A673 (cell line): ENCODE measurements around the gene CCDC85B. TPM values are rescaled to one million over a fixed set of nuclear protein-coding genes. Genes with fewer than 3 reads are reported as not detected.

Experiments
- BruUV-seq: library from RNA; stranded (reverse); fragments of 400-500 nt; replicated peaks from 2 replicates; lab custom pipeline; 2021; lab: Mats Ljungman, UMichigan
- CTCF ChIA-PET: fragments of 300-600 bp; sonication (Branson Sonifier 250); formaldehyde crosslinking; loops from one replicate; lab custom pipeline; 2022; ENCODE audit warnings: antibody characterized with exemption; lab: Charles Lee
- POLR2A ChIA-PET: fragments of 300-600 bp; sonication (Branson Sonifier 250); formaldehyde crosslinking; loops from one replicate; lab custom pipeline; 2022; ENCODE audit warnings: antibody characterized with exemption; ENCODE audit not compliant: low non-redundant PET; lab: Charles Lee
- DNase-seq: peaks from one replicate; pipeline ENCODE4 v3.0.0-alpha.2; 2015; ENCODE audit warnings: low spot score
- H3K27ac ChIP-seq: fragments of 200-600 bp; sonication (generic); 2 replicates; pipeline ENCODE4 v1.5.1; 2016; ENCODE audit warnings: mixed run types, low read depth, mild to moderate bottlenecking, mixed read lengths, antibody characterized with exemption, low read length; ENCODE audit not compliant: poor library complexity, severe bottlenecking
- H3K27me3 ChIP-seq: fragments of 200-600 bp; sonication (generic); replicated peaks from 2 replicates; pipeline ENCODE4 v1.6.1; 2017; ENCODE audit warnings: mixed run types, low read depth, mild to moderate bottlenecking, mixed read lengths, antibody characterized with exemption, low read length; ENCODE audit not compliant: insufficient read depth, poor library complexity
- H3K36me3 ChIP-seq: fragments of 200-600 bp; sonication (generic); 2 replicates; pipeline ENCODE4 v1.6.1; 2016; ENCODE audit warnings: mixed run types, mild to moderate bottlenecking, mixed read lengths, antibody characterized with exemption, low read length; ENCODE audit not compliant: insufficient read depth, poor library complexity, severe bottlenecking
- H3K4me1 ChIP-seq: fragments of 200-600 bp; sonication (generic); 2 replicates; pipeline ENCODE4 v1.6.1; 2017; ENCODE audit warnings: mixed run types, mild to moderate bottlenecking, mixed read lengths, antibody characterized with exemption, low read length; ENCODE audit not compliant: insufficient read depth, poor library complexity, severe bottlenecking
- H3K4me3 ChIP-seq: fragments of 200-600 bp; sonication (generic); 2 replicates; pipeline ENCODE4 v1.5.1; 2016; ENCODE audit warnings: low read depth, mixed run types, mild to moderate bottlenecking, mixed read lengths, low read length; ENCODE audit not compliant: poor library complexity, severe bottlenecking
- H3K9me3 ChIP-seq: fragments of 200-600 bp; sonication (generic); 2 replicates; pipeline ENCODE4 v1.6.1; 2016; ENCODE audit warnings: mixed run types, low read depth, mild to moderate bottlenecking, mixed read lengths, antibody characterized with exemption, low read length; ENCODE audit not compliant: poor library complexity, severe bottlenecking
- CTCF ChIP-seq: fragments of 300-800, 200-600 bp; sonication (generic); conservative IDR thresholded peaks from 2 replicates; pipeline ENCODE4 v1.5.1; 2017; ENCODE audit warnings: low read depth, mild to moderate bottlenecking, antibody characterized with exemption, low read length, moderate library complexity, mixed read lengths
- EZH2 ChIP-seq: fragments of 200-600 bp; sonication (generic); IDR thresholded peaks from 2 replicates; pipeline ENCODE4 v1.6.1; 2017; ENCODE audit warnings: borderline replicate concordance, low read depth, mild to moderate bottlenecking, mixed read lengths, antibody characterized with exemption, low read length; ENCODE audit not compliant: poor library complexity, severe bottlenecking
- intact Hi-C: fragments of 100-400 bp; cut with micrococcal nuclease; formaldehyde crosslinking; loops from one replicate; pipeline ENCODE4 v1.10.0; 2022; ENCODE audit not compliant: unreplicated experiment
- total RNA-seq: library from RNA; stranded (reverse); gene quantifications from 2 replicates; pipeline ENCODE4 v1.2.3, GENCODE V29; 2021

The CCDC85B gene
- total RNA-seq, 1 experiment from 2014 or later: 32.3 TPM

- peak overlapping the region; percentile 87 for H3K4me3 ChIP-seq
- H3K9me3 ChIP-seq: no peaks in the 10 kb centered on the region
- DNase-seq: no peak
- intact Hi-C loops: no loop called here
- H3K36me3 ChIP-seq: no peaks in the 10 kb centered on the region
- ChIA-PET CTCF (interaction anchor here (1.1 kb wide), 1 partner anchor 33 kb away, joined by 3 read pairs; no protein-coding TSS in a partner anchor), POLR2A (interaction anchor here (0.6 to 0.7 kb wide), 3 partner anchors 14 to 229 kb away, joined by 3 to 21 read pairs (median 3); no protein-coding TSS in a partner anchor)
- no TSS peak for BruUV-seq
- no peaks in the 10 kb centered on the region for H3K27me3 ChIP-seq
- H3K27ac ChIP-seq: peak overlapping the region; percentile 88
- TF ChIP-seq CTCF: no peak
- TF ChIP-seq EZH2: no peak
- peaks cover 38% of the 10 kb centered on the region for H3K4me1 ChIP-seq
These were observed 2.3 kb downstream of the CCDC85B start for GRCh38 chr11:65892661-65893317.

GRCh38 chr11:65894034-65894591 lies 3.6 kb downstream of the CCDC85B start:
- ChIA-PET POLR2A (no interaction called here), CTCF (no interaction called here)
- H3K36me3 ChIP-seq: no peaks in the 10 kb centered on the region
- no peak overlapping the region for H3K27ac ChIP-seq
- H3K4me3 ChIP-seq: no peak overlapping the region
- intact Hi-C loops: no loop called here
- BruUV-seq: no TSS peak
- no peaks in the 10 kb centered on the region for H3K27me3 ChIP-seq
- no peaks in the 10 kb centered on the region for H3K9me3 ChIP-seq
- no peak for DNase-seq
- peaks cover 39% of the 10 kb centered on the region for H3K4me1 ChIP-seq
- TF ChIP-seq CTCF: no peak
- no peak for TF ChIP-seq EZH2

- no peaks in the 10 kb centered on the region for H3K36me3 ChIP-seq
- intact Hi-C loops: no loop called here
- H3K4me1 ChIP-seq: peaks cover 30% of the 10 kb centered on the region
- ChIA-PET CTCF (no interaction called here), POLR2A (no interaction called here)
- H3K4me3 ChIP-seq: no peak overlapping the region
- no TSS peak for BruUV-seq
- TF ChIP-seq EZH2 (no peak), CTCF (no peak)
- no peak for DNase-seq
- no peaks in the 10 kb centered on the region for H3K9me3 ChIP-seq
- H3K27ac ChIP-seq: no peak overlapping the region
- no peaks in the 10 kb centered on the region for H3K27me3 ChIP-seq
These were observed 5.1 kb downstream of the CCDC85B start for GRCh38 chr11:65895482-65895981.
